ENCODE measurements around the gene ZNF362.

The ZNF362 gene

DNA sequence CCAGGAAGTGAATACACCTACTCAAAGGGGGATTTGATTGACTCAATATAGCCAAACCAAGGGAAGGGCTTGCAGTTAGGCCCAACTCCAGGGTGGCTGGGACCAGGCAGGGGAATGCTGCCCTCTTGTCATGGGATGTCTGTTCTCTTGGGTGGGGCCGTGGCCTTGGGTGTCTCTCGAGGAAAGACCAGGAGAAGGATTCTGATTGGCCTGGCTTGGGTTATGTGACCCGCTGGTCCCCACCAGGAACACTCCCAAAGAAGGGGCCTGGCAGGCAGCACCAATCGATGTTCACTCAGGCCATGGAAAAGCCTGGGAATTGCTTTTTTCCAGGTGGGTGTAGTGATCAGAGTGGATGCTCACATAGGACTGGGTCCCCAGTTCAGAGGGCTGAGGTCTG lies 10.1 kb upstream of the ZNF362 start:
- DNase-seq = no peak

- no peak for DNase-seq
These were observed 8.7 kb upstream of the ZNF362 start for GRCh38 chr1:33247545-33247944.

DNA sequence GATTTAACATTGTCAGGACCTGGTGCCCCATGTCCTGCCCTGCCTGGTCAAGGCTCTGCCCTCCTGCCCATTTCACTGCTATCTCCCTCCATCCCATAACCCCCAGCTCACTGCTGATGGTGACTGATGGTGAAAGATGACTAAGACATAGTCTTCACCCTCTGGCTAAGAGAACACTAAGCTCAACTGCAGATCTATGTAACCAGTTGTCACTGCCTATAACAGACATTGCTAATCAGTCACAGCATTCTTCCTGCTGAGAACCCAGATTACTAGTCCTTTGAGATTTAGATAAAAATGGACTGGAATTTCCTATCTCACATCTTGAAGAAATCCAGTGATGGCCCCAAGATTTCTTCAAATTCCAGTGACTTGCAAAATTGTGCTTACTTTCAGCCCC lies 8.0 kb upstream of the ZNF362 start:
- DNase-seq = no peak

DNA sequence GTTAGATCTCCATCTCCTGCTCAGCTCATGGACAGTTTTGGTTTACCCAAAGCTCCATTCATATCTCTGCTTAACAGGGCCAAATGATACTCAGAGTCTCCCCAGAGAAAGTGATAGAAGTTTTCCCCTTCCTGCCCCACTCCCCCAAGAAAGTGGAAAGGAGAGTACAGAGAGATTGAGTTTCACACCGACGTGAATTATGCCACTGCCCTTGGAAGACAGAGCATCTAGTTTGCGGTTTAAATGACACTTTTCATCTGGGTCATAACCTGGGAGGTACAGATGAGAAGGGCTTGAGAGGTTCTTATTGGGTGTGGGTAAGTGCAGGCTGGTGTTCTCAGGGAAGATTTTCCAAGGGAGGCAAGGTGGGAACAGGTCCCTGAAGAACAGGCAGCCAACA lies 6.9 kb upstream of the ZNF362 start:
- DNase-seq = no peak

DNA sequence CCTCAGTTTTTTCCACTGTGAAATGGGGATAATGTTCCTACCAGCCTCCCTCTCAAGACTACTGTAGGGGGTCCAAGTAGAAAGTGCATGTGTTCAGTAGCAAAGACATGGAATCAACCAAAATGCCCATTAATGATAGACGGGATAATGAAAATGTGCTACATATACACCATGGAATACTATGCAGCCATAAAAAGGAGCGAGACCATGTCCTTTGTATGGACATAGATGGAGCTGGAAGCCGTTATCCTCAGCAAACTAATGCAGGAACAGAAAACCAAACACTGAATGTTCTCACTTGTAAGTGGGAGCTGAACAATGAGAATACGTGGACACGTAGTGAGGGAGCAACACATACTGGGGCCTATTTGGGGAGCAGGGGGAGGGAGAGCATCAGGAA lies 6.1 kb upstream of the ZNF362 start:
- no peak for DNase-seq

GRCh38 chr1:33250724-33251123 lies 5.6 kb upstream of the ZNF362 start:
- no peak for DNase-seq

GRCh38 chr1:33254491-33254890 lies 1.8 kb upstream of the ZNF362 start:
- no peak for DNase-seq

- no peak for DNase-seq
These were observed 708 bp upstream of the ZNF362 start for GRCh38 chr1:33255347-33256220.

GRCh38 chr1:33256221-33256470 lies 146 bp upstream of the ZNF362 start:
- DNase-seq = no peak

- no peak for DNase-seq
These were observed 997 bp downstream of the ZNF362 start for GRCh38 chr1:33257207-33257771.

- no peak for DNase-seq
These were observed 1.8 kb downstream of the ZNF362 start for GRCh38 chr1:33257772-33258712.

DNA sequence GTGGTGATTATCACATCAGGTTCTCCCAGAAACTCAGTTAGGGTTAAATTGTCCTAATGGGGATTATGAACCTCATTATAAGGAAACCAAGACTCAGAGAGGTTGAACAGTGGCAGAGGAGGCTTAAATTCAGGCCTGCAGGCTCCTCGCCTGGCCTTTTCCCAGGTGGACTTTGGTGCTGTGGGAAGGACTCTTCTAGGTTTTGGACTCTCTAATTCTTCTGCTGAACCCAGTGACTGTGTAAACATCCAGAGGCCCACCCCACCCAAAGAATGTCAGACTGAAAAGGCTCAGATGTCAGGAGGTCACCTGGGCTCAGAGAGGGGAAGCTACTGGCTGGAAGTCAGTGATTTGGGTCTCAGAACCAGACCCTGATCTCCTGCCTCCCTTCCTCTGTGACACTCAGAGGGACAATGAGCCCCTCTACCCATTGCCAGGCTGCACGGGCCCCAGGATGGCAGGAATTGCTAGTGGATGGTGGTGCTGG lies 2.5 kb downstream of the ZNF362 start:
- no peak for DNase-seq

DNA sequence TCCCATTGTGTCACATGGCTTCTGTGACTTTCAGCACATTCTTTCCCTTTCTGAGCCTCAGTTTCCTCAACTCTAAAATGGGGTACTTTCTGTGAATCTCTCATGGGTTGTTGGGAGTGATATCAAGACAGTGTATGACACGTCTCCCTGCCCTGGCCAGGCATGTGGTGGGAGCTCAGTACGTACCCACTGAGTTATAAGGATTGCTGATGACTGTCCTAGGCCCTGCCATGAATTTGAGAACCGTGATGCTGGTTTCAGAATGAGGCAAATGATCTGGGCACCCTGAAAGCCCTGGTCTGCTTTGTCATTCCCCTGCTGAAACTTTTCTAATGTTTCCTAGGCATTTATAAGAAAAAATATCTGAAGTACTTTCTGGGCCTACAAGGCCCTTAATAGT lies 3.6 kb downstream of the ZNF362 start:
- DNase-seq = no peak

DNA sequence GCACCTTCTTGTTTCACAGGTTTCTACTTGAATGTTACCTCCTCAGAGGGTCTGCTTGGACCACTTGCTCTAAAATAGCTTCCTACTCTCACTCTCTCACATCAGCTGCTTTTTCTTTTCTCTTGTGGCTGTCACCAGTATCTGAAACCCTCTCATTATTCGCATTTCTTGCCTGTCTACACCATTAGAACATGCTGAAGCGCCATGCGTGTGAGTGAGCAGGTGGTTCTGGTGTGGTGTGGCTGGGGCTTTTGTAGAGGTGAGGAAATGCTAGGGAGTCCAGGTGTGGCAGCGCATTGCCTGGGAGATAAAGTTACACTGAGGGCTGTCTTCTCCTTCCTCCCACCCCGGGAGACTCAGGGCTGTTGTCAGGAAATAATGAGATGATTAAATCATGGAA lies 4.1 kb downstream of the ZNF362 start:
- no peak for DNase-seq

GRCh38 chr1:33261344-33261743 lies 5.1 kb downstream of the ZNF362 start:
- DNase-seq = no peak

GRCh38 chr1:33263890-33264504 lies 7.7 kb downstream of the ZNF362 start:
- no peak for DNase-seq

GRCh38 chr1:33265780-33266605 lies 9.7 kb downstream of the ZNF362 start:
- DNase-seq = no peak

GRCh38 chr1:33266766-33267165 lies 10.5 kb downstream of the ZNF362 start:
- DNase-seq = no peak

DNA sequence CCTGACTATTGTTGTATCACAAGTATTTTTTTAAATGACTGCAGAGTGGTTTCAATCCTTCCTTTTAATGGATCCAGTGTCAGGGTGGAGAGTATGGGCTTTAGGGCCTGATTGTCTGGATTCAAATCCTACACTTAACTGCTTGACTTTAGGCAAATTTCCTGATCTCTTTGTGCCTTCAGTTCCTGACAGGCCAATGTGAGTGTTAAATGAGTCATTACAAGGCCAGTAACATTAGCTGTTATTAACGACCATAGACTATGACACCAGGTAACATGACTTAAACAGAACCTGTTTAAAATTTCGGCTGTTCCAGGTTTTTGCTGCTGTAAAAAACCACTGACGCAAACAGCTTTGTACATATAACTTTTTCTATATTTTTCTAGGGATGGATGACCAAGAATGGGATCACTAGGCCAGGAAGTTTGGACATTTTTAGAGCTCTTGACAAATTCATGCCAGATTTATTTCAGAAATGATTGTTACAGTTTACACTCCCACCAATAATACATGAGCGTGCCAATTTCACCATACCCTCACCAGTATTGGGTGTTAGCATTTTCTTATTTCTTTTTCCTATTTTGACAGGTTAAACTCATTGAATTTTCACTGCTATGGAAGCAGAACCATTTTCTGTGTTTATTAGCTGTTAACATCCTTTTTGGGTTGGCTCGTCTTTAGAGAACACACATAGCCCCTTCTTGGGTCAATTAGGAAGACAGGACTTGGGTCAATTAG lies 11.3 kb downstream of the ZNF362 start:
- no peak for DNase-seq

GRCh38 chr1:33268457-33268856 lies 12.2 kb downstream of the ZNF362 start:
- no peak for DNase-seq

GRCh38 chr1:33268927-33269610 lies 12.8 kb downstream of the ZNF362 start:
- no peak for DNase-seq

All from NCI-H1930 (cell line).